ENCODE data around the gene ST6GALNAC1.

Gene ST6GALNAC1

DNA sequence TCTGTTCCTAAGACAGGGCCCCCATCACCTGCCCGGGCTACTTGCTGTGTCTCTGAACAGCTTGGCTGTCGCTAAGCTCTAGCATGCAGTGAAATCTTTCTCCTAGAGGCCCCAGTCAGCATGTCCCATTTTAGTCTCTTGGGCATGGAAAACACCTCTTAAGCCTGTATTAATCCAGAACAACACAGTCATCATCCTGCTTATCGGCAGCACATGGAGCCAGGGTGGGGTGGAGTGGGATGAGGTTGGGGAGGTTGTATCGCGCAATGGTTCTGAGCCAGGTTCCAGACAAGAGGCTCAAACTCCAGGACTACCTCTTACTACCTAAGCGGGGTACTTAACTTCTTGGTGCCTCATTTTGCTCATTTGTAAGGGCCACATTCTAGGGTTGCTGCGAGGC, 65.7 kb downstream of the ST6GALNAC1 start:
- no peak for DNase-seq (ENCODE audit: low read depth)

- DNase-seq (ENCODE audit: low read depth) = no peak
Observed at GRCh38 chr17:76576189-76576588, 67.4 kb downstream of the ST6GALNAC1 start.

GRCh38 chr17:76575570-76575969, 68.0 kb downstream of the ST6GALNAC1 start:
- no peak for DNase-seq (ENCODE audit: low read depth)
